Daoy (cell line): ENCODE measurements around the gene AGO1. TPM values are rescaled to one million over a fixed set of nuclear protein-coding genes. Genes with fewer than 3 reads are reported as not detected.

Experiments used
- DNase-seq: peaks from one replicate; pipeline ENCODE4 v3.0.0-alpha.2; 2015; ENCODE audit warnings: low read depth
- total RNA-seq: library from RNA; depleted of rRNA; stranded (reverse); fragments of >200 nt; shearing (Covaris generic); gene quantifications from 2 replicates; pipeline ENCODE4 v1.2.3, GENCODE V29; 2014; rRNA removed

AGO1 gene
- total RNA-seq: 7.5 and 7.9 TPM in 2 replicates

DNA sequence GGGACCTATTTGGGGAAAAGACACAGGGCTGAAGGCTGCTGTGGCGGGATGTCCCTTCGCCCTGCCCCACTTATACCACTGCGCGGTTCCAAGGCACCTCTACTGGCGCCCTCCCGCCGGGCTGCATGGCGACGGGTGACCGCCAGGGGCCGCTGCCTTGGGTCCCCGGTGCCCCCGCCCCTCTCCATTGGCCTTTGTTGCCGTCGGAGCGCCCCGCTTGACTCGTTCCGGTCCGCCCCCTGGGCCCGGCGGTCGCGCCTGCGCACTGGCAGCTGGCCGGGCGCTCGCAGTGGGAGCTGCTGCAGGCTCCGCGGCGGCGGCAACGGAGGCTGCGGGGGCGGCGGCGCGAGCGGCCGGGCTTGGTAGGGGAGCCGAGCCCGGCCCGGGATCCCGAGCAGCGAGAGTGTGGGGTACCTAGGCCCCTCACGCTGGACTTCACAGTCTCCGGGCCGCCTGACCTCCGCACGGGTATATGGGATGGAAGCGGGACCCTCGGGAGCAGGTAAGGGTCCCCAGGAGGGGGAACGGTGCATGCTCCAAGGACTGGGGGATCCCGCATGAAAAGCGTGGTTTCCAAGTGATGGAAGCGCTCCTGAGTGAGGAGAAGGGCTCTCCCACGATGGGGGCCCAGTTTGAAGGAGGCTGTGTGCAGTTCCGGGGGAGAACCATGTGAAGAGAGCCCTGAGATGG, at the start of gene AGO1:
AGO1 (plus strand) TSS at position 265 of the 690 bp plus-strand sequence; CDS start at position 478, 213 bp downstream.
- DNase-seq: peak; percentile 98

- no peak for DNase-seq
These were observed 49.6 kb upstream of the AGO1 start for GRCh38 chr1:35833395-35833794.

GRCh38 chr1:35834218-35834617, 48.8 kb upstream of the AGO1 start:
- DNase-seq: no peak

DNA sequence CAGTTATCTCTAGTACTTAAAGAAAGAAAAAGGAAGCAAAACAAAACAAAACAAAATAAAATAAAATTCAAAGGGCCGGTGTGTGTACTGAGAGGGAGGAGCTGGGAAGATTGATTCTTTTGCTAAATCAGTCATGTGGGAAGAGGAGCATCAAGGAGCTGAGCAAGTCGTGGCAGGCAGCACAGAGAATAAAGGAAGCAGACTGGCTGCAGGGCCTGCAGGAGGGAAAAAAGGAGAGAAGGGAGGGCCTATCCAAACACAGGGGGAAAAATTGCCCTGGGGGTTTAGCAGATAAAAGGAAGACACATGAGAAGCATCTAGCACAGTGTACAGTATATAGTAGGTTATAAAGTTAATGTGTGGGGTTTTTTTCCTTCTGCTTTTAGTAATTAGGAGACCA, 47.6 kb upstream of the AGO1 start:
- DNase-seq: no peak

DNA sequence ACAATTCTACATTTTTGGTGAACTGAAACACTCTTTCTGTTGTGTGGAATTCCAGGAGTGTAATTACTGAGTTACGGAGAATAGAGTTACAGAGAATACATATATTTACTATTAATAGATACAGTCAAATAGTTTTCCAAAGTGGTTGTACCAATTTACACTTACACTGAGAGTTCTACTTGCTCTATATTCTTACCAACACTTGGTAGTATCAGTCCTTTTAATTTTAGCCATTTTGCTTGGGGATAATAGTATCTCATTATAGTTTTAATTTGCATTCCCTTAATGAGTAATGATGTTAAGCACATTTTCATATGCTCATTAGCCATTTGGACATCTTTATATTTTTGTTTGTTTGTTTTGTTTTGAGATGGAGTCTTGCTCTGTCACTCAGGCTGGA, 46.3 kb upstream of the AGO1 start:
- no peak for DNase-seq

- DNase-seq: no peak
These were observed 44.2 kb upstream of the AGO1 start for GRCh38 chr1:35838693-35839245.

- no peak for DNase-seq
These were observed 38.2 kb upstream of the AGO1 start for GRCh38 chr1:35844826-35845225.

GRCh38 chr1:35845766-35846165, 37.2 kb upstream of the AGO1 start:
- DNase-seq: peak; percentile 6

GRCh38 chr1:35847935-35848565, 35.0 kb upstream of the AGO1 start:
- DNase-seq: no peak

DNA sequence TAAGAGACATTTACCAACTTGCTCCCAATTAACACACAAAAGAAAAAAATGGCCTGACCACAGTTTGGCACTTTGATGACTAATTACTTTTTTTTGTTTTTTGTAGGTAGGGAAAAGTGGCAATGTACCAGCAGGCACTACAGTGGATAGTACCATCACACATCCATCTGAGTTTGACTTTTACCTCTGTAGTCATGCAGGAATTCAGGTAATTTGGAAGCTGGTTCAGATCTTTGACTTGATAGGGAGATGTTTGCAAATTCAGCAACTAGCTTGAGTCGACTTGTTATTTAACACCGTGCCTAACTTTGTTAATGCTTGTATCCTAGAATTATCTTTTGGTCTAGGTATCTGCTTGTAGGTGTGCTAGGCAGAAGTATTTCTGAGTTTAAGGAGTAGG, 33.0 kb upstream of the AGO1 start:
- DNase-seq: no peak

DNA sequence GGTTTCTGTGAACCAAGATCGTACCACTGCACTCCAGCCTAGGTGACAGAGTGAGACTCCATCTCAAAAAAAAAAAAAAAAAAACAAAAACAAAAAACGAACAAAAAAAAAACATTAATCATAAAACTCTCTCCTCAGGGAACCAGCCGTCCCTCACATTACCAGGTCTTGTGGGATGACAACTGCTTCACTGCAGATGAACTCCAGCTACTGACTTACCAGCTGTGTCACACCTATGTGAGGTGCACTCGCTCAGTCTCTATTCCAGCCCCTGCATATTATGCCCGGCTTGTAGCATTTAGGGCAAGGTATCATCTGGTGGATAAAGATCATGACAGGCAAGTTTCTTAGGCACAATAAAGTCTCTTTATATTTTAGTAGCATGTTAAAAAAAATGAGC, 32.3 kb upstream of the AGO1 start:
- no peak for DNase-seq

GRCh38 chr1:35851132-35851869, 31.7 kb upstream of the AGO1 start:
- no peak for DNase-seq

- no peak for DNase-seq
These were observed 30.8 kb upstream of the AGO1 start for GRCh38 chr1:35852241-35852640.

GRCh38 chr1:35854989-35855700, 27.9 kb upstream of the AGO1 start:
- DNase-seq: no peak

DNA sequence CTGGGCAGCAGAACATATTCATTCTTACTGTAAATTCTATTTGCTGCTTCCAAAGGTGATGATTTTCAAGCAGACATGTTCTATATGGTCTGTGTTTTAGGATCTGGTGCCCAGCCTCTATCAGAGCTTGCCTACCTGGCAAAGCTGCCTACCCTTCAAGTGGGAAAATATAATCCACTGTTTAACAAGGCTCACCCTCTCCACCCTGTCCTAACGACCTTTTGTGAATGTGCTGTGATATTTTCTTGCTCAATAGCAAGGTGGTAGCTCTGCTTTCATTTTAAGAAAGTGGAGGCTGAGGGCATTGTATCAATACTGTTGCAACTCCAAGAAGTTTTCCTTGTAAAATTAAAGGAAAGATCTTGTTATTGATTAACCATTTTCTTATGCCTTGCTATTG, 26.0 kb upstream of the AGO1 start:
- no peak for DNase-seq

DNA sequence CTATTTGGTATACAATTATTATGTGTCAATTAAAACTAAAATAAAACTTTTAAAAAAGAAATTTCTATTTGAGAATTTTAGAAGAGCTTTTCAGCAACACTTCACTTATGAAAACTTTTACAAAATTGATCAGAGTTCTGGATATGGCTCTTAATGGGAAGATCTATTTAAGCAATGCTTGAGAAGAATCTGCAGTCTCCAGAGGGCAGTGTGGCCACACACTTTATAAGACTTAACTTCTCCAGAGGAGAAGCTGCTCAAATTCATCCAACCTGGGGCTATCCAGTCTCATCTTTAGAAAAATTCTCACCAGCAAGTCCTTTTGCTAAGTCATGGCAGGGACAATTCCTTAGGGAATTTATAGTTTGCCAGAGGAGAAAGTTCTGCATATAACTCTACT, 25.2 kb upstream of the AGO1 start:
- DNase-seq: no peak

GRCh38 chr1:35860696-35861095, 22.3 kb upstream of the AGO1 start:
- no peak for DNase-seq

GRCh38 chr1:35863136-35863535, 19.9 kb upstream of the AGO1 start:
- DNase-seq: no peak

DNA sequence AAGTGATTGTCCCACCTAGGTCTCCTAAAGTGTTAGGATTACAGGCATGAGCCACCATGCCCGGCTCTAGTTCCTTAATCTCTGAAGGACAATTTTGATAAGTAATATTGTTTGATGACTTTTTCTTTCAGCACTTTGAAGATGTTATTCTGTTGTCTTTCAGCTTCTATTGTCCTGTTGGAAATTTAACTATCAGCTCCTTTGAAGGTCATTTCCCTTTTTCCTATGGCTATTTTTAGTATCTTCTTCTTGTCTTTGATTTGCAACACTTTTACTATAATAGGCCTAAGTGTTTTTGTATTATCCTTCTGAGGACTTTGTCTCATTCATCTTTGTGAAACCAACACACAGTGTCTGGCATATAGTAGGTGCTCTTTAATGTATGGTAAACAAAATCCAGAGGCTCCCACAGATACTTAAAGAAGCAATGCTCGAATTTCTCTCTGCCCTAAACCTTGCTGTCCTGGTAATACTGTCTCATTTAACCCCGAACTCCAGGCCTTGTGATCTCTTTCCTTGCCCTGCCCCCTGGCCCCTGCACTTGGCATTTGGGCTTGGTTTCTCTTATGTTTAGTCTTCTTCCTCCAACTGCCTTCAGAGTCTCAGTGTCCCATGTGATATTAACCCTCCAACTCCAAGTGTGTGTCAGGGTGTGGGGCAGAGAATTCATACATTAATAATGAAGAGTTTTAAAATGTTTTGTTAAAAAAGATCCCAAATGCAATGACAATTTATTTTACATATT, 19.0 kb upstream of the AGO1 start:
- DNase-seq: no peak

GRCh38 chr1:35864813-35865212, 18.2 kb upstream of the AGO1 start:
- no peak for DNase-seq

- DNase-seq: no peak
These were observed 16.0 kb upstream of the AGO1 start for GRCh38 chr1:35866991-35867390.
